OCI-LY7 (cell line): ENCODE measurements around the gene CASP8AP2.

Source experiments
- CTCF ChIP-seq: fragments of 200-600 bp; sonication (generic); conservative IDR thresholded peaks from 2 replicates; pipeline ENCODE4 v1.5.1; 2014; ENCODE audit warnings: mild to moderate bottlenecking, antibody characterized with exemption, low read length, moderate library complexity, mixed read lengths
- EZH2phosphoT487 ChIP-seq: fragments of 200-600 bp; sonication (generic); IDR thresholded peaks from 2 replicates; pipeline ENCODE4 v1.6.1; 2018; ENCODE audit warnings: low read depth, borderline replicate concordance, mild to moderate bottlenecking, mixed run types, antibody characterized with exemption, low read length, moderate library complexity, mixed read lengths

- TF ChIP-seq CTCF (no peak), EZH2phosphoT487 (no peak)
These were observed 81.2 kb downstream of the CASP8AP2 start for GRCh38 chr6:89910902-89911240.
